ENCODE results near the gene JAZF1.
A peak's percentile ranks its signal among the peaks of the same experiment; 100 is the strongest.

The JAZF1 gene

GRCh38 chr7:28106321-28106829 is 74.2 kb downstream of the JAZF1 start:
- no peak for DNase-seq (ENCODE audit: low read depth)

GRCh38 chr7:28105234-28105633 is 75.4 kb downstream of the JAZF1 start:
- no peak for DNase-seq (ENCODE audit: low read depth)

GRCh38 chr7:28104811-28105210 is 75.8 kb downstream of the JAZF1 start:
- no peak for DNase-seq (ENCODE audit: low read depth)

- DNase-seq (ENCODE audit: low read depth) = no peak
Measured at GRCh38 chr7:28104041-28104541, 76.5 kb downstream of the JAZF1 start.

- DNase-seq (ENCODE audit: low read depth) = no peak
Measured at GRCh38 chr7:28102797-28103196, 77.8 kb downstream of the JAZF1 start.

GRCh38 chr7:28096713-28097112 is 83.9 kb downstream of the JAZF1 start:
- peak; percentile 19 for DNase-seq (ENCODE audit: low read depth)

GRCh38 chr7:28095231-28095630 is 85.4 kb downstream of the JAZF1 start:
- DNase-seq (ENCODE audit: low read depth) = no peak

GRCh38 chr7:28093623-28094232 is 86.9 kb downstream of the JAZF1 start:
- DNase-seq (ENCODE audit: low read depth) = peak; percentile 21

- no peak for DNase-seq (ENCODE audit: low read depth)
Measured at GRCh38 chr7:28091190-28091589, 89.4 kb downstream of the JAZF1 start.

- no peak for DNase-seq (ENCODE audit: low read depth)
Measured at GRCh38 chr7:28088901-28089714, 91.5 kb downstream of the JAZF1 start.

- DNase-seq (ENCODE audit: low read depth) = no peak
Measured at GRCh38 chr7:28088032-28088431, 92.6 kb downstream of the JAZF1 start.

GRCh38 chr7:28086198-28086597 is 94.4 kb downstream of the JAZF1 start:
- no peak for DNase-seq (ENCODE audit: low read depth)

GRCh38 chr7:28083998-28084985 is 96.3 kb downstream of the JAZF1 start:
- no peak for DNase-seq (ENCODE audit: low read depth)

GRCh38 chr7:28083164-28083997 is 97.2 kb downstream of the JAZF1 start:
- DNase-seq (ENCODE audit: low read depth) = no peak

- DNase-seq (ENCODE audit: low read depth) = no peak
Measured at GRCh38 chr7:28082071-28082470, 98.5 kb downstream of the JAZF1 start.

GRCh38 chr7:28081016-28081415 is 99.6 kb downstream of the JAZF1 start:
- no peak for DNase-seq (ENCODE audit: low read depth)

GRCh38 chr7:28078036-28078901 is 102.3 kb downstream of the JAZF1 start:
- DNase-seq (ENCODE audit: low read depth) = peak; percentile 33

- DNase-seq (ENCODE audit: low read depth) = no peak
Measured at GRCh38 chr7:28077616-28078015, 103.0 kb downstream of the JAZF1 start.

- no peak for DNase-seq (ENCODE audit: low read depth)
Measured at GRCh38 chr7:28076423-28077200, 104.0 kb downstream of the JAZF1 start.

Data from stimulated activated CD8-positive, alpha-beta memory T cell treated with anti-CD3 and anti-CD28 coated beads, Interleukin-12 subunit alpha, Interleukin-12 subunit beta, amount 100 ng/mL, for 1 hour (primary cell).